ENCODE data around the gene MROH2A. TPM values are rescaled to one million over a fixed set of nuclear protein-coding genes. Genes with fewer than 3 reads are reported as not detected.

MROH2A gene
- total and polyA plus RNA-seq, 9 of the 15 experiments (the other 6 are each of a cell fraction or from before 2014, with no cell fraction given) = 0.03 TPM; not detected in 8

DNA sequence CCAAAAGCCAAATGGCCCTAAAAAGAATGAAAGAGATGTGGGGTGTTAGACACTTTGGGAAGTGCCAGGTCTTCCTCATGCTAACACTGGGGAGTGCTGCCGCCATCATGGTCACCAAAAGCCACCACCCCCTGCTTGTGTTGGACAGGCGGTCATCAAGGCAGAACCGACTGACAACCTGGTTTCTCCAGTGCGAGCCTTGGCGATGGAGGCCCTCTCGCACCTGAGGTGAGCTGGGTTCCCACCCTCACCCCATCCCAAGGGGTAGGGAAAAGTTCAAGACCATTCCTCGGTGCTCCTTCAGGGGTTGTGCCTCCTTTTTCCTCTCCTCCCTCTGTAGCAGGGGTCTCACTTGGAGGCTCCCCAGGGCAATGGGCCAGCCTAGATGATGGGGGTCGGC, 33.6 kb downstream of the MROH2A start:
- Histone ChIP-seq H3K36me3 (ENCODE audit: control insufficient read depth, insufficient read depth, low read length) (no peaks in the 10 kb centered on the region), H3K4me2 (ENCODE audit: insufficient read depth, low read length) (no peak overlapping the region), H3K4me3 (no peak overlapping the region), H3K79me2 (ENCODE audit: control insufficient read depth, insufficient read depth, low read length) (no peaks in the 10 kb centered on the region), H4K20me1 (replicated peaks; ENCODE audit: control insufficient read depth, insufficient read depth, low read length) (no peaks in the 10 kb centered on the region), H3K4me1 (replicated peaks in 1 of 2; ENCODE audit: control insufficient read depth in 2 of 2, insufficient read depth in 2 of 2, low read length in 2 of 2) (no peaks in the 10 kb centered on the region; a peak in 1 of 5 replicates), H3K9me3 (replicated peaks; ENCODE audit: control insufficient read depth, insufficient read depth, low read depth, low read length) (no peaks in the 10 kb centered on the region), H3K9me1 (ENCODE audit: control insufficient read depth, insufficient read depth, low read length) (no peaks in the 10 kb centered on the region), H3K27ac (ENCODE audit: extremely low read depth, low read depth, low read length) (no peak overlapping the region), H2AFZ (ENCODE audit: low read depth, low read length) (no peak overlapping the region), H3K27me3 (ENCODE audit: control insufficient read depth in 2 of 2, insufficient read depth in 2 of 2, low read length in 2 of 2) (peaks cover 2 to 30% of the 10 kb centered on the region in 2 experiments; a peak in 3 of 5 replicates), H3K9ac (ENCODE audit: insufficient read depth in 1 of 2, low read depth in 2 of 2, low read length in 2 of 2) (no peak overlapping the region)
- TF ChIP-seq SP2 (IDR thresholded peaks at IDR 0.05; ENCODE audit: extremely low read depth, low read depth, low read length, poor library complexity, severe bottlenecking) (no peak), POLR2AphosphoS5 (IDR thresholded peaks at IDR 0.05; ENCODE audit: control insufficient read depth, insufficient read depth, low read depth, low read length) (no peak), ARNT (IDR thresholded peaks at IDR 0.05) (no peak), C11orf30 (IDR thresholded peaks at IDR 0.05; ENCODE audit: low read depth) (no peak), CEBPG (CRISPR knock-in tag; IDR thresholded peaks at IDR 0.05) (no peak), CEBPG (tag; conservative IDR thresholded peaks at IDR 0.05 in 1 of 2, IDR thresholded peaks at IDR 0.05 in 1 of 2) (no peak), HDAC8 (tag; IDR thresholded peaks at IDR 0.05) (no peak), ZNF586 (CRISPR knock-in tag; conservative IDR thresholded peaks at IDR 0.05) (no peak), SMAD2 (IDR thresholded peaks at IDR 0.05; ENCODE audit: low read depth, low read length) (no peak), ZC3H8 (IDR thresholded peaks at IDR 0.05) (no peak), CCAR2 (IDR thresholded peaks at IDR 0.05; ENCODE audit: low read depth, low read length) (no peak), NONO (IDR thresholded peaks at IDR 0.05; ENCODE audit: low read depth in 2 of 2, low read length in 1 of 2) (no peak), RCOR1 (IDR thresholded peaks at IDR 0.05; ENCODE audit: borderline replicate concordance in 1 of 2, low read depth in 2 of 2, low read length in 2 of 2) (no peak), SMAD3 (CRISPR knock-in tag; conservative IDR thresholded peaks at IDR 0.05) (no peak), TBP (optimal IDR thresholded peaks at IDR 0.05; ENCODE audit: low read depth, low read length) (no peak), YY1 (IDR thresholded peaks at IDR 0.05; ENCODE audit: borderline replicate concordance in 1 of 3, control insufficient read depth in 1 of 3, extremely low read depth in 1 of 3, insufficient read depth in 3 of 3, insufficient read length in 1 of 3, insufficient replicate concordance in 2 of 3, low read depth in 1 of 3, low read length in 2 of 3) (no peak), PML (IDR thresholded peaks at IDR 0.05; ENCODE audit: low read length) (no peak)
- TF ChIP-seq, protein P1, sequence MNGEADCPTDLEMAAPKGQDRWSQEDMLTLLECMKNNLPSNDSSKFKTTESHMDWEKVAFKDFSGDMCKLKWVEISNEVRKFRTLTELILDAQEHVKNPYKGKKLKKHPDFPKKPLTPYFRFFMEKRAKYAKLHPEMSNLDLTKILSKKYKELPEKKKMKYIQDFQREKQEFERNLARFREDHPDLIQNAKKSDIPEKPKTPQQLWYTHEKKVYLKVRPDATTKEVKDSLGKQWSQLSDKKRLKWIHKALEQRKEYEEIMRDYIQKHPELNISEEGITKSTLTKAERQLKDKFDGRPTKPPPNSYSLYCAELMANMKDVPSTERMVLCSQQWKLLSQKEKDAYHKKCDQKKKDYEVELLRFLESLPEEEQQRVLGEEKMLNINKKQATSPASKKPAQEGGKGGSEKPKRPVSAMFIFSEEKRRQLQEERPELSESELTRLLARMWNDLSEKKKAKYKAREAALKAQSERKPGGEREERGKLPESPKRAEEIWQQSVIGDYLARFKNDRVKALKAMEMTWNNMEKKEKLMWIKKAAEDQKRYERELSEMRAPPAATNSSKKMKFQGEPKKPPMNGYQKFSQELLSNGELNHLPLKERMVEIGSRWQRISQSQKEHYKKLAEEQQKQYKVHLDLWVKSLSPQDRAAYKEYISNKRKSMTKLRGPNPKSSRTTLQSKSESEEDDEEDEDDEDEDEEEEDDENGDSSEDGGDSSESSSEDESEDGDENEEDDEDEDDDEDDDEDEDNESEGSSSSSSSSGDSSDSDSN (IDR thresholded peaks at IDR 0.05; ENCODE audit: borderline replicate concordance in 1 of 2, low read depth in 2 of 2, low read length in 2 of 2) = no peak
- WGBS (ENCODE audit: insufficient coverage, low coverage, missing lambda C conversion rate) = 0% methylated on average over 6 of the region's 8 CpGs
- in situ Hi-C loops (cut with MboI) (no loop called here), intact Hi-C loops (cut with micrococcal nuclease) (no loop called here)
- DNase-seq (ENCODE audit: extremely low read depth in 1 of 4, low spot score in 3 of 4) = no peak
- no peak for ATAC-seq
- BruUV-seq (replicated peaks) = no TSS peak
- CTCF ChIA-PET (ENCODE audit: low intra/inter-chr PET ratio) = no interaction called here
- FAIRE-seq = no peak
- POLR2A ChIA-PET = no interaction called here
